GM21723 (cell line): Measurements from ENCODE around the gene VIT.
"Not testable (repeated sequence)": the region's sequence is repeated elsewhere in the genome, so short reads cannot be mapped to it uniquely, and the experiment has no call there.

ENCODE experiments used
- ATAC-seq: cut with Tn5 transposase; IDR thresholded peaks from one replicate; pipeline ENCODE4 v1.9.1; 2021; ENCODE audit warnings: mild to moderate bottlenecking, moderate library complexity; ENCODE audit not compliant: unreplicated experiment

The VIT gene

GRCh38 chr2:36800381-36800780 is 103.9 kb downstream of the VIT start:
- no peak for ATAC-seq

- ATAC-seq: no peak
These were observed 104.6 kb downstream of the VIT start for GRCh38 chr2:36801088-36801487.

- no peak for ATAC-seq
These were observed 106.4 kb downstream of the VIT start for GRCh38 chr2:36802952-36803351.

DNA sequence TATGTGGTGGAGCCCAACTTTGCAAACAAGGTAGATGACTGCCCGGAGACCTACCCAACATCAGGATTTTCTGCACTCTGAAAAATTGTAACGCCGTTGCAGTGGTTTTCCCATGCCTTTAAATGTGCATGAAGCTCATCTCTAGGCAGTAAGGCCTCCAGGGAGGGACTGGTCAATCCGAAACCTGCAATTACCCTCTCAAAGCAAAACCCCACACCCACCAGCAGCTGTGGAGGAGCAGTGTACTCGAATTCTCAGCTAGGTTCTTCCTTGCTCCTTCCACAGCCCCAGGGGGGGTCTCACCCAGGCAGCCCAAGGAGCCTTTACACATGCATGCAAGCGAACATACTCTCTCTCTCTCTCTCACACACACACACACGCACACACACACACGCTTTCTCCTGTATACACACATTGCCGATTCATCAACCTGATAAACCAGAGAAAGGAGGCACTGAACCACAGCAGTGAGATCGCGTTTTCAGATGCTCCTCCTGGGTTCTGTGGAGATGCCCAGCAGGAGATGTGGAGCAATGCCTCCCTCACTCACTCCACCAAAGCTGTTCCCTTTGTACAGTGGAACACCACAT is 109.2 kb downstream of the VIT start:
- ATAC-seq: no peak

DNA sequence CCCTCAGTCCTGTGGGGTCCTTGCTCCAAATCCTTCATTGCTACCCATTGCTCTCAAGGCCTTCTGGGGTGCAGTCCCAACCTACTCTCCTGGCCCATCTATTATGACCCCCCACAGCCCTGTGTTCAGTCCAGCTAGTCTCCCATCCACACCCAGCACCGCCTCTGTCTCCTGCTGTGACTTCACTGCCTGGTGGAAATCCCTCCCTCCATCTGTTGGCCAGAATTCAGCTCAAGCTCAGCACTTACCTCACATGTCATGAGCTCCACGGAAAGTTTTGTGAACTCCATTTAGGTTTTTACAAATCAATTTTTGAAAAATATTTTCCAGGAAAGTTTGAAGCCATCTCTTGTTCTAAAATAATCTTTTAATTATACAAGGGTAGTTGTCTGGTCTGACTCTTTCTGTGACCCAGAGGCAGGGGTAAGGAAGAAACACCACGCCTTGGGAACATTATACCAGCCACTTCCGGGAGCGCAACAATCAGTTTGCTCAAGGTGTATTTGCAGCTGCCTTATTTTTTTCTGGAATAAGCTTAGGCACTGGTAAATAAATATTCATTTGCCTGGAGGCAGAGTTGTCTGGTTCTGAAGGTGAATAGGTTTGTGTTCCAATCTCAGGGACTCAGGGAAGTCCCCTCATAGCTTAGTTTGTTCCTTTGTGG is 110.8 kb downstream of the VIT start:
- ATAC-seq: no peak

DNA sequence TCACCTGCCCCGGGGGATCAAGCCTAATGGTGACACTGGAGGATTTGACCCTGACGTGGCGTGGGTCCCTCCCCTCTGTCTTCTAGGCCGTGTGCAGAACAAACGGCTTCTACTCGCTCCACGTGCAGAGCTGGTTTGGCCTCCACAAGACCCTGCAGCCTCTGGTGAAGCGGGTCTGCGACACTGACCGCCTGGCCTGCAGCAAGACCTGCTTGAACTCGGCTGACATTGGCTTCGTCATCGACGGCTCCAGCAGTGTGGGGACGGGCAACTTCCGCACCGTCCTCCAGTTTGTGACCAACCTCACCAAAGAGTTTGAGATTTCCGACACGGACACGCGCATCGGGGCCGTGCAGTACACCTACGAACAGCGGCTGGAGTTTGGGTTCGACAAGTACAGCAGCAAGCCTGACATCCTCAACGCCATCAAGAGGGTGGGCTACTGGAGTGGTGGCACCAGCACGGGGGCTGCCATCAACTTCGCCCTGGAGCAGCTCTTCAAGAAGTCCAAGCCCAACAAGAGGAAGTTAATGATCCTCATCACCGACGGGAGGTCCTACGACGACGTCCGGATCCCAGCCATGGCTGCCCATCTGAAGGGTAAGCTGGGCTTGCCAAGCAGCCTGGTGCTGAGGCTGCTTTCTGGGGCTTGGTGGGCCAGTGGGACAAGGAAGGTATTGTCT is 112.0 kb downstream of the VIT start:
- ATAC-seq: no peak

GRCh38 chr2:36809069-36809445 is 112.5 kb downstream of the VIT start:
- ATAC-seq: no peak

- ATAC-seq: no peak
These were observed 114.6 kb downstream of the VIT start for GRCh38 chr2:36811071-36811470.

DNA sequence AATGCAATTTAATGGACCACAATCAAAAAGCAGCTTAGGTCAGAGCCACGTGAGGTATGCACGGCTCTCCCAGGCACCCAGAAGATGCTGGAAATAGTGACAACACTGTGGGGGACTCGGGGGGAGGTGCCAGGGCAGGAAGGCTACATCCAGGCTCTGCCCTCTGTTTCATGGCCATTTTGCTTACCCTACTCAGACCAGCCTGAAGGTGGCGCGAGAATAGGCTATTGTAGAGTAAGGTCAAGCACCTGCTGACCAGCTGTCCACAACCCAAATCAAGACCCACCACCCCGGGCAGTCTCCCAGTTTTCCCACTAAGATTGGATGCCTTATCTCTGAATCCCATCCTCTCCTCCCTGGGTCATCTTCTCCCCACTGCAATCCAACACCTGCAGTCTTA is 115.7 kb downstream of the VIT start:
- ATAC-seq: no peak

GRCh38 chr2:36818542-36818941 is 122.0 kb downstream of the VIT start:
- ATAC-seq: no peak

DNA sequence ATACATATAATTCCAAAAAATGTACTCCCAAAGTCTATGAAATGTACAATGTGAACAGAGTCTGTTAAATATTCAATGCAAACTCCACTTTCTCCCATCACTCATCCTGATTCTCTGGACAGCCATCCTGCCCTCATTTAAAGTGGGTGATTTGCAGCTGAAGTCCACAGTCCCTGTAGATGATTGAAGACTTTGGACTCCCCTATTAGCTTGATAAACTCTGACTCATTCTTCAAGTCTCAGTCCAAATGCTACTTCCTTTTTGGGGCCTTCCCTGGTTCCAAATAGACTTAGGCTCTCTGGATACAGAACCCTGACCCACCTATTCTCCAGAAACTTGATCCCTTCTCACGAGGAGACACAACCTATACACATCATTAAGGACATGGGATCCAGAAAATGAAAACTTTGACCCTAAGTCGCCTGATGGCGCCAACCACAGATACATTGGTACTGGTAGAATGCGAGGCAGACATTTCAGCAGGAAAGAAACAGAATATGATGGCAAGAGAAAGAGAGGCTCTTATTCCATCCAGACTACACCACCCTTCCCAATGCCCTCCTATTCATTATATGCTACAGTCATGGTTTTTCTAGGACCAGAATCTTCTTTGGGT is 122.7 kb downstream of the VIT start:
- ATAC-seq: no peak

DNA sequence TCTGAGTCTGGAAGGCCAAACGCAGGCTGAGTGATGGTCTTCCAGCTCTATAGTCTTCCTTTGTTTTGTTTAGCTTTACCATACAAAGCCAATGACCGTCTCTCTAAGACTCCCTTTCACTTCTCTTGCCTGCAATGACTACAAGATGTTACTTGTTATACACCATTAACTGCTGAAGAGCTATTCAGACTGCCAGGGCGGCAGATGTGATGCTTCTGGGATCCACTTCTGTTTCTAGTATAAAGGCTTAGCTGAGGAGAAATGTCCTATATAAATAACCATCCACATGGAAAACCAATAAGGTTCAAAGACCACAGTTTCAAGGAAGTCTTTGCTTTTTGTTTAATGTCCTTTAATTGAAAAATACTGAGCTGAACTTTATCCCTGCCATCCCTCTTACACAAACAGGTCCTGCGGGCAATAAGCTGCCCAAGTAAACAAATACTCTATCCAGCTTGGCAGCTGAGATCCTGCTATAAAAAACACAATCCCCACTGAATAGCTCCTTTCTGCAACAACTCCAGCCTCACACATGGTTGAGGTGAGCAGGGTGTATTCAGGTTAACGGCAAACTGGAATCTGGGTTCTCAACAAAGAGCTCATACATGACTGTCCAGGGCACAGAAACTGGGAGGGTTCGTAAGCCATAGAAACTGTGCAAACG is 124.6 kb downstream of the VIT start:
- ATAC-seq: no peak

DNA sequence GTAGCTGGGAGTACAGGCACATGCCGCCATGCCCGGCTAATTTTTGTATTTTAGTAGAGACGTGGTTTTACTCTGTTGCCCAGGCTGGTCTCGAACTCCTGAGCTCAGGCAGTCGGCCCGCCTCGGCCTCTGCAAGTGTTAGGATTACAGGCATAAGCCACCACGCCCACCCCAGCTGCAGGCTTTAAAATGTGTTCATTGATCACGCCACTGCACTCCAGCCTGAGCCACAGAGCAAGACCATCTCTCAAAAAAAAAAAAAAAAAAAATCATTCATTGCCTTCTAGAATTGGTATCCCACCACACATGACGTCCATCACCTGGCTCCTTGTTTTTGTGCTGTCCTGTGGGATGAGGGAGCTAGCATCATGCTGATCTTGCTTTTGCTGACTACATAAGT is 127.4 kb downstream of the VIT start:
- ATAC-seq: no peak

DNA sequence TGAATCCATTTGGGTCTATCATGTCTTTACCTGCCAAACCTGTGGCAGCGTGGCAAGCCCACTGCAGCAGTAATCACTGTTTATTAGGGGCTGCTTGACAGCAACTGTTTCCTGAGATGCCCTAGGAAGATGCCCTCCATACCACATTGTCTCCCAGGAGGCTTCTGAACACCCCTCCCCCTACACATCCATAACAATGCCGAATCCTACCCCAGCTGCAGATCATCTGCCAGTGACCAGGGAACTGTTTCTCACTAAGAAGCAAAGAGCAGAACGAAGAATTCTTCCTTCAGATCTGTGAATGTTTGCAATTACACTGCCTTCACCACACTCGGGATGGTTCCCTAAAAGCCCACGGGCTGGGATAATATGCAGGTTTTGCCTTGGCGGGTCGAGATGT is 127.8 kb downstream of the VIT start:
- no peak for ATAC-seq

DNA sequence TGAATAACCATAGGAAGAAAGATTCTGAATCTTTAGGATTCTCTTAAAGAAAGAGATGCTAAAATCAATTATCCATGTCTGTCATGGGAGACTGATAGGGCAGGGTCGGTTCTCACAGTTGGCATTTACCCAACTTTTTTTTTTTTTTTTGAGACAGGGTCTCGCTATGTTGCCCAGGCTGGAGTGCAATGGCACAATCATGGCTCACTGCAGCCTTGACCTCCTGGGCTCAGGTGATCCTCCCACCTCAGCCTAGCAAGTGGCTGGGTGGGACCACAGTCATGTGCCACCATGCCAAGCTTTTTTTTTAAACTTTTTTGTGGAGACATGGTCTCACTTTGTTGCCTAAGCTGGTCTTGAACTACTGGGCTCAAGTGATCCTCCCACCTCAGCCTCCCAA is 128.2 kb downstream of the VIT start:
- ATAC-seq: not testable (repeated sequence)

DNA sequence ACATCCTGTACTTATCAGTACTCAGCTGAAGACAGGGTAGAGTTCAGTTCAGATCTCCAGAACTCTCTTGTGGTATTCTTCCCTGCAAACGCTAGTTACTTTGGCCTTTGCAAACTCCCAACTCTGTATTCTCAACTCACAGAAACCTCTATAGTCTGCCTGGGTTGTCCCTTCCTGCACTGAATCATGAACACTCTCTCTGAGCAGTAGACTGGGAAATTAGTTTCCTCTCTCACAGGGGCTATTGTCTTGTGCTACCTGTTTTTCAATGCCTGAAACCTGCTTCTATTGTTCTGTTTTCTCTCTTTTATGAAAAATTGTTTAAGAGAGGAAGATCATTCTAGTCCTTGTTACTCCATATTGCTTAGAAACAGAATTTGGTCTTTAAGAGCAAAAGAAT is 134.7 kb downstream of the VIT start:
- no peak for ATAC-seq

GRCh38 chr2:36834203-36834602 is 137.7 kb downstream of the VIT start:
- ATAC-seq: no peak

DNA sequence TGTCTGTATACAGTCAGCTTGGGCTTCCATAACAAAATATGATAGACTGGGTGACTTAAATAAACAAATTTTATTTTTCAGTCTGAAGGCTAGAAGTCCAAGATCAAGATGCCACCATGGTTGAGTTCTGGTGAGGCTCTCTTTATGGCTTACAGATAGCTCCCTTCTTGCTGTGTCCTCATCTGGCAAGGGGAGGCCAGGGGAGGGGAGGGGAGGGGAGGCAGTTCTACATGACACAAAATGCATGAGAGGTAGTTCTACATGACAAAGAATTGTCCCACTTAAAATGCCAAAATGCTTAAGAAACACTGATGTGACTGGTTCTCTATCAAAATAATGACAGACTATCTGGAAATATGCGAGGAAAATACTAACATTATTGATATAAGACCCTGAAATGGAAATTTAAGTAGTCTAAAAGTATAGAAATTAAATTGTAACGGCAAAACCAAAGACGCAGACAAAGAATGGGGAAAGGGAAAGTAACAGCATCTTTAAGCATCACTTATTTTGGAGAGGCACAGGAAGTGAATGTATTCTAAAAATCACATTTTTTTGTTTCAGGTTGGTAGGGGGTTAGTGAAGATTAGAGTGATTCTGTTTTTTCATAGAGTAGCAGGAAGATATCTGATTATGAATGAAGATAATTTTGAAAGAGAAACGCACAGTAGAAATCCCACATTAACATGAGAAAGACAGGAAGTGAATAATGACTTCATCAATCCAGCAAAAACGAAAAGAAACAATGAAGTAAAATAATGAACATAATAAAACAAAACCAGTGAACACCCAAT is 138.4 kb downstream of the VIT start:
- ATAC-seq: no peak

DNA sequence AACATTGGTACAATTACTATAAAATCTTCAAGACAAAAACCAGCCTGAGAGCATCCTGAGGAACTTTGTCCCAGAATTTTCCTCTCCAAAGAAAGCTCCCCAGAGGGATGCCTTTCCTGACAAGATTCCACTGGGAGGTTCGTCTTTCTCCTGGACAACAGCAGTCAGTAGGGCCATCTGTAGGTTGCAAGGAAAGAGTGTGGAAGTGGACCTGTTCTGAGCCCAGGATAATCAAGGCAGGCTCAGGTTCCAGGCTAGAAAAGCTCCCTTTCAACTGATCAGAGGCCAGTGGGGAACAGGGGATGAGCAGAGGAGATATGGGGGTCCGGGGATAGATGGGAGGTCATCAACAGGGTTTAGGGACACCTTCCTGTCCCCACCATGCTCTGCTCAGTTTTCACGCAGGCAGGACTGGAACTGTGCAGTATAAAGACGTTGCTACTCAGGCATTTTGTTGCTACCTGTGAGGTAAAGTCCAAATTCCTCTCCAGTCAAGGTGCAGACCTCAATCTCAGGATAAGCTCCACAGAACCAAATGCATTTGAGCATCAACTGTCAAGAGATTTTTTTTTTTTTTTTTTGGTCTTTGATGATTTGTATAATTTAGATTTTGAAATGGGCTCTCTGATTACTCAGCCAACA is 143.6 kb downstream of the VIT start:
- no peak for ATAC-seq

DNA sequence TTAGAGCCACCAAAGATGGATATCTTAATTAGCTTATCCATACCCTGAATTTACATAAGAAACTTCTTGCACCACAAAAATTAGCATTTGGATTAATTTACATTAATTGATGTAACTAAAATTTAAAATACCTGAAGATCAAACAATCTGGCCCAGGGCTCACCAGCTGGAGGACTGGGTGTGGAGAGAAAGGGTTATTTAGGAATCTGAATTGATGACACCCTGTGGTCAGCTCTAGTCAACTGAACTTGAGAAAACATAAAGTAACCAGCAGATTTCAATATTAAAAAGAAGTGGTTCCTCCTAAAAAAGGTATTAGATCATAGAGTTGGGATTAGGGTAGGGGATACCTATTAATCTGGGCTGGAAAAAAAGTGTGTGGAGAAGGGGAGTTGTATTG is 147.3 kb downstream of the VIT start:
- no peak for ATAC-seq
